HEK293 (cell line): ENCODE measurements around the gene DRP2.

Experiments used
- CTCF ChIA-PET: fragments of 350-600 bp; formaldehyde crosslinking; extraction: SDS; loops from one replicate; lab custom pipeline; 2021; ENCODE audit warnings: antibody characterized with exemption; lab: Yijun Ruan, JAX
- POLR2A ChIA-PET: fragments of 300-600 bp; formaldehyde crosslinking; extraction: SDS; loops from one replicate; lab custom pipeline; 2020; ENCODE audit warnings: antibody characterized with exemption, inconsistent platforms; lab: Yijun Ruan, JAX
- H3K27ac ChIP-seq: fragments of 200-500 bp; sonication (Bioruptor generic); 2 replicates; pipeline ENCODE4 v1.5.1; 2014; ENCODE audit warnings: low read depth, low read length, control low read depth, inconsistent platforms; ENCODE audit errors: extremely low read depth
- H3K36me3 ChIP-seq, 2 experiments: fragments of 200-500 bp in 1 of 2; sonication (Bioruptor generic) in 1 of 2; 1 replicate in 1 of 2; 2 replicates in 1 of 2; pipeline ENCODE4 v1.5.1; 2014 to 2017; ENCODE audit warnings: inconsistent platforms in 2 of 2, low read length in 2 of 2; ENCODE audit not compliant: control insufficient read depth in 2 of 2, insufficient read depth in 1 of 2
- H3K4me1 ChIP-seq: fragments of 200-500 bp; sonication (Bioruptor generic); 2 replicates; pipeline ENCODE4 v1.5.1; 2014; ENCODE audit warnings: mild to moderate bottlenecking, low read length, inconsistent platforms; ENCODE audit not compliant: control insufficient read depth, insufficient read depth
- H3K4me3 ChIP-seq: 2 replicates; pipeline ENCODE4 v1.5.1; 2011; ENCODE audit warnings: low read depth, mild to moderate bottlenecking, control low read depth, low read length, moderate library complexity
- H3K9me3 ChIP-seq: fragments of 200-500 bp; sonication (Bioruptor generic); 2 replicates; pipeline ENCODE4 v1.5.1; 2014; ENCODE audit warnings: low read depth, low read length, inconsistent platforms; ENCODE audit not compliant: control insufficient read depth, insufficient read depth
- ATF2 ChIP-seq: fragments of 450-650 bp; formaldehyde crosslinking; IDR thresholded peaks from 2 replicates; pipeline ENCODE4 v1.5.1; 2016; ENCODE audit warnings: missing biosample characterization, missing genetic modification characterization, low read depth
- ELK4 ChIP-seq: IDR thresholded peaks from 2 replicates; pipeline ENCODE4 v1.6.1; 2011; ENCODE audit warnings: mild to moderate bottlenecking, low read depth, low read length, borderline replicate concordance
- KLF1 ChIP-seq: fragments of 450-650 bp; formaldehyde crosslinking; IDR thresholded peaks from 2 replicates; pipeline ENCODE4 v1.5.1; 2016; ENCODE audit warnings: missing biosample characterization, missing genetic modification characterization
- MZF1 ChIP-seq: fragments of 450-650 bp; formaldehyde crosslinking; IDR thresholded peaks from 2 replicates; pipeline ENCODE4 v1.5.1; 2017; ENCODE audit warnings: missing biosample characterization, missing genetic modification characterization, borderline replicate concordance
- OVOL3 ChIP-seq: fragments of 450-650 bp; formaldehyde crosslinking; IDR thresholded peaks from 2 replicates; pipeline ENCODE4 v1.5.1; 2016; ENCODE audit warnings: missing biosample characterization, missing genetic modification characterization
- SALL2 ChIP-seq: fragments of 450-650 bp; formaldehyde crosslinking; IDR thresholded peaks from 2 replicates; pipeline ENCODE4 v1.5.0; 2017; ENCODE audit warnings: missing biosample characterization, mild to moderate bottlenecking, missing genetic modification characterization, borderline replicate concordance
- ZBTB21 ChIP-seq: fragments of 450-650 bp; formaldehyde crosslinking; IDR thresholded peaks from 2 replicates; pipeline ENCODE4 v1.5.1; 2017; ENCODE audit warnings: missing biosample characterization, missing genetic modification characterization
- ZFP41 ChIP-seq: fragments of 450-650 bp; formaldehyde crosslinking; IDR thresholded peaks from 2 replicates; pipeline ENCODE4 v1.5.1; 2016; ENCODE audit warnings: missing biosample characterization, missing genetic modification characterization, borderline replicate concordance
- ZNF10 ChIP-seq: fragments of 450-650 bp; formaldehyde crosslinking; IDR thresholded peaks from 2 replicates; pipeline ENCODE4 v1.5.1; 2017; ENCODE audit warnings: missing biosample characterization, missing genetic modification characterization
- ZNF184 ChIP-seq: fragments of 450-650 bp; IDR thresholded peaks from 2 replicates; pipeline ENCODE4 v1.5.1; 2018; ENCODE audit warnings: missing biosample characterization, mild to moderate bottlenecking, missing genetic modification characterization
- ZNF211 ChIP-seq: fragments of 450-650 bp; formaldehyde crosslinking; IDR thresholded peaks from 2 replicates; pipeline ENCODE4 v1.5.1; 2016; ENCODE audit warnings: low read depth, missing biosample characterization, missing genetic modification characterization
- ZNF423 ChIP-seq: fragments of 450-650 bp; formaldehyde crosslinking; IDR thresholded peaks from 2 replicates; pipeline ENCODE4 v1.5.1; 2016; ENCODE audit warnings: missing biosample characterization, missing genetic modification characterization
- ZNF433 ChIP-seq: fragments of 450-650 bp; formaldehyde crosslinking; IDR thresholded peaks from 2 replicates; pipeline ENCODE4 v1.5.1; 2016; ENCODE audit warnings: missing biosample characterization, missing genetic modification characterization, low read depth
- ZNF654 ChIP-seq: fragments of 450-650 bp; formaldehyde crosslinking; IDR thresholded peaks from 2 replicates; pipeline ENCODE4 v1.5.1; 2016; ENCODE audit warnings: low read depth, missing biosample characterization, missing genetic modification characterization
- ZNF670 ChIP-seq: fragments of 450-650 bp; formaldehyde crosslinking; IDR thresholded peaks from 2 replicates; pipeline ENCODE4 v1.5.1; 2016; ENCODE audit warnings: missing biosample characterization, missing genetic modification characterization, low read depth
- ZNF837 ChIP-seq: fragments of 450-650 bp; formaldehyde crosslinking; IDR thresholded peaks from 2 replicates; pipeline ENCODE4 v1.5.1; 2016; ENCODE audit warnings: missing biosample characterization, missing genetic modification characterization
- ZSCAN16 ChIP-seq: fragments of 450-650 bp; formaldehyde crosslinking; IDR thresholded peaks from 2 replicates; pipeline ENCODE4 v1.5.1; 2016; ENCODE audit warnings: missing biosample characterization, missing genetic modification characterization
- ZSCAN18 ChIP-seq: fragments of 450-650 bp; formaldehyde crosslinking; IDR thresholded peaks from 2 replicates; pipeline ENCODE4 v1.5.1; 2016; ENCODE audit warnings: missing biosample characterization, missing genetic modification characterization
- TF ChIP-seq, protein P1 (sequence below): fragments of 450-650 bp; formaldehyde crosslinking; IDR thresholded peaks from 2 replicates; pipeline ENCODE4 v1.5.1; 2017; ENCODE audit warnings: missing biosample characterization, missing genetic modification characterization
- TF ChIP-seq, protein P2 (sequence below): fragments of 450-650 bp; formaldehyde crosslinking; IDR thresholded peaks from 2 replicates; pipeline ENCODE4 v1.5.1; 2016; ENCODE audit warnings: missing biosample characterization, missing genetic modification characterization
- TF ChIP-seq, protein P3 (sequence below): fragments of 450-650 bp; formaldehyde crosslinking; IDR thresholded peaks from 2 replicates; pipeline ENCODE4 v1.5.1; 2017; ENCODE audit warnings: missing biosample characterization, mild to moderate bottlenecking, missing genetic modification characterization, moderate library complexity

The DRP2 gene

DNA sequence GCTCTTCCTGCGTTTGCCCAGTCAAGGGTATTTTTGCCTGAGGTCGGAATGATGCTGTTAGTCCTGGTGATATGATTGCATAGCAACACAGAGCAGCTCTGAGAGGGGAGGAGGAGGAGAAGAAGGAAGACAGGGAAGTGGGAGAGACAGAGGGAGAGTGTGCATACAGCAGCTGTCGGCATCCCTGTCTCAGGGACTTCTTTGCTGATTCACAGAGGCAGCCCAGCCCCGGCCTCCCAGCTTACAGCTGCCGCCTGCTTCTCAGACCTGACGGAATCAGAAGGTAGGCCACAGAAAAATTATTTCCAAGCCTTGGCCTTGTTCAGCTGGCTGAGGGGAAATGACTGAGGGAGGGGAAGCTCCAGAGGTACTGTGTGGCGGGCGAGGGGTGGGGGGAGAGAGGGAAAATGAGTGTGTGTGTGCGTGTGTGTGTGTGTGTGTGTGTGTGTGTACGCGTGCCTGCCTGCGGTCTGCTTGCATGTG lies 319 bp downstream of the DRP2 start:
- CTCF ChIA-PET = interaction anchor here (0.6 kb wide), 1 partner anchor 687 kb away, joined by 4 read pairs; no protein-coding TSS in a partner anchor
- no peaks in the 10 kb centered on the region for H3K36me3 ChIP-seq
- POLR2A ChIA-PET = no interaction called here
- no peaks in the 10 kb centered on the region for H3K9me3 ChIP-seq
- no peak for TF ChIP-seq ZSCAN16 (tag by site-specific recombination)
- TF ChIP-seq, protein P1, sequence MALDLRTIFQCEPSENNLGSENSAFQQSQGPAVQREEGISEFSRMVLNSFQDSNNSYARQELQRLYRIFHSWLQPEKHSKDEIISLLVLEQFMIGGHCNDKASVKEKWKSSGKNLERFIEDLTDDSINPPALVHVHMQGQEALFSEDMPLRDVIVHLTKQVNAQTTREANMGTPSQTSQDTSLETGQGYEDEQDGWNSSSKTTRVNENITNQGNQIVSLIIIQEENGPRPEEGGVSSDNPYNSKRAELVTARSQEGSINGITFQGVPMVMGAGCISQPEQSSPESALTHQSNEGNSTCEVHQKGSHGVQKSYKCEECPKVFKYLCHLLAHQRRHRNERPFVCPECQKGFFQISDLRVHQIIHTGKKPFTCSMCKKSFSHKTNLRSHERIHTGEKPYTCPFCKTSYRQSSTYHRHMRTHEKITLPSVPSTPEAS (tag by site-specific recombination) = peak; percentile 40
- H3K4me1 ChIP-seq = no peaks in the 10 kb centered on the region
- no peak overlapping the region for H3K4me3 ChIP-seq
- H3K27ac ChIP-seq = no peak overlapping the region

GRCh38 chrX:101220662-101221260 lies 1.2 kb downstream of the DRP2 start:
- Histone ChIP-seq H3K4me1 (no peaks in the 10 kb centered on the region), H3K4me3 (no peak overlapping the region), H3K9me3 (no peaks in the 10 kb centered on the region), H3K36me3 (no peaks in the 10 kb centered on the region), H3K27ac (no peak overlapping the region)
- POLR2A ChIA-PET = no interaction called here
- TF ChIP-seq ZNF184 (no peak), ZNF10 (tag by site-specific recombination) (no peak), ZBTB21 (tag by site-specific recombination) (no peak), ELK4 (no peak), MZF1 (tag by site-specific recombination) (no peak), ZNF837 (tag by site-specific recombination) (no peak), ATF2 (tag by site-specific recombination) (no peak), ZFP41 (tag by site-specific recombination) (no peak)
- CTCF ChIA-PET = interaction anchor here (0.6 kb wide), 2 partner anchors 155 to 688 kb away, joined by 3 to 4 read pairs; no protein-coding TSS in a partner anchor

GRCh38 chrX:101223226-101223625 lies 3.6 kb downstream of the DRP2 start:
- Histone ChIP-seq H3K36me3 (no peaks in the 10 kb centered on the region), H3K27ac (no peak overlapping the region), H3K4me3 (no peak overlapping the region), H3K9me3 (no peaks in the 10 kb centered on the region), H3K4me1 (no peaks in the 10 kb centered on the region)
- CTCF ChIA-PET = interaction anchor here (1.1 kb wide), 1 partner anchor 64 kb away, joined by 5 read pairs; no protein-coding TSS in a partner anchor
- POLR2A ChIA-PET = no interaction called here
- TF ChIP-seq ZNF670 (tag by site-specific recombination) (no peak), ZNF184 (no peak), ZNF211 (tag by site-specific recombination) (no peak), ZSCAN18 (tag by site-specific recombination) (no peak), OVOL3 (no peak), ELK4 (no peak), ZNF654 (tag by site-specific recombination) (no peak), SALL2 (no peak), ZNF423 (tag by site-specific recombination) (no peak), KLF1 (tag by site-specific recombination) (no peak), ZNF433 (tag by site-specific recombination) (no peak)
- TF ChIP-seq, protein P2, sequence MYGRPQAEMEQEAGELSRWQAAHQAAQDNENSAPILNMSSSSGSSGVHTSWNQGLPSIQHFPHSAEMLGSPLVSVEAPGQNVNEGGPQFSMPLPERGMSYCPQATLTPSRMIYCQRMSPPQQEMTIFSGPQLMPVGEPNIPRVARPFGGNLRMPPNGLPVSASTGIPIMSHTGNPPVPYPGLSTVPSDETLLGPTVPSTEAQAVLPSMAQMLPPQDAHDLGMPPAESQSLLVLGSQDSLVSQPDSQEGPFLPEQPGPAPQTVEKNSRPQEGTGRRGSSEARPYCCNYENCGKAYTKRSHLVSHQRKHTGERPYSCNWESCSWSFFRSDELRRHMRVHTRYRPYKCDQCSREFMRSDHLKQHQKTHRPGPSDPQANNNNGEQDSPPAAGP (tag by site-specific recombination) = no peak
- TF ChIP-seq, protein P3, sequence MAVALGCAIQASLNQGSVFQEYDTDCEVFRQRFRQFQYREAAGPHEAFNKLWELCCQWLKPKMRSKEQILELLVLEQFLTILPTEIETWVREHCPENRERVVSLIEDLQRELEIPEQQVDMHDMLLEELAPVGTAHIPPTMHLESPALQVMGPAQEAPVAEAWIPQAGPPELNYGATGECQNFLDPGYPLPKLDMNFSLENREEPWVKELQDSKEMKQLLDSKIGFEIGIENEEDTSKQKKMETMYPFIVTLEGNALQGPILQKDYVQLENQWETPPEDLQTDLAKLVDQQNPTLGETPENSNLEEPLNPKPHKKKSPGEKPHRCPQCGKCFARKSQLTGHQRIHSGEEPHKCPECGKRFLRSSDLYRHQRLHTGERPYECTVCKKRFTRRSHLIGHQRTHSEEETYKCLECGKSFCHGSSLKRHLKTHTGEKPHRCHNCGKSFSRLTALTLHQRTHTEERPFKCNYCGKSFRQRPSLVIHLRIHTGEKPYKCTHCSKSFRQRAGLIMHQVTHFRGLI (tag by site-specific recombination) = no peak
